Measurements from ENCODE around the gene SPATA45. TPM values are rescaled to one million over a fixed set of nuclear protein-coding genes. Genes with fewer than 3 reads are reported as not detected.

Gene SPATA45
- total and polyA plus RNA-seq, 2 of the 4 experiments (the other 2 are of a cell fraction), result not detected

DNA sequence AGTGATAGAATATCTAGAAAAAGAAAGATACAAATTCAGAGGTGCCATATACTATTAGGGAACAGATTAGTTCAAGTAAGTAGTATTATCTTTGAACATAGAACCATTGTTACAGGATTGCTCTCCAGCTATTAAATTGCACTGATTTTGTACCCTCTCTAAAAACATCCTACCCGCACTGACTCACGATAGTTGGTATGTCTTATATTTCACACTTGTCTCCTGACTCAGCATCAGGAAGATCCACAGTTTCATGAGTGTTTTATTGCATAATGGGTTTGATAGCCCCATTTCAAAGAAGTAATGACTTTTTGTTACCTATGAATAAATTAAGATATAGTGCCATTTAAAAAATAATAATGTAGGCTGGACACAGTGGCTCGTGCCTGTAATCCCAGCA is 49.8 kb downstream of the SPATA45 start:
- H4K20me1 ChIP-seq (ENCODE audit: insufficient read depth, low read length), result no peaks in the 10 kb centered on the region
- H3K27me3 ChIP-seq (ENCODE audit: control insufficient read depth, insufficient read depth, low read length), result no peaks in the 10 kb centered on the region
- H3K4me3 ChIP-seq (ENCODE audit: insufficient read depth, low read depth, low read length), result no peak overlapping the region
- DNase-seq, result peak; percentile 21
- H3K4me2 ChIP-seq (ENCODE audit: low read depth, low read length), result no peak overlapping the region
- WGBS, 2 experiments (ENCODE audit: extremely low coverage in 2 of 2, insufficient read length in 1 of 2), result no CpG with 5 or more reads among the region's 3 CpGs
- H3K56ac ChIP-seq (ENCODE audit: extremely low read depth, insufficient read depth, low read length), result no peak overlapping the region
- H3K14ac ChIP-seq (replicated peaks; ENCODE audit: low read depth, low read length), result no peak overlapping the region
- no peak overlapping the region for H3K4ac ChIP-seq (ENCODE audit: low read depth, low read length)
- CTCF ChIA-PET, result interaction anchor here (0.7 kb wide), 1 partner anchor 198 kb away, joined by 4 read pairs; no protein-coding TSS in a partner anchor
- no peak overlapping the region for H4K8ac ChIP-seq (ENCODE audit: low read depth in 2 of 2, low read length in 2 of 2)
- ATAC-seq (ENCODE audit: low read depth), result no peak
- dilution Hi-C loops (cut with HindIII; ENCODE audit: low sequenced_read_pairs, unreplicated experiment), result no loop called here
- peaks cover 9% of the 10 kb centered on the region; the same call in 1 of the 2 replicates for H3K36me3 ChIP-seq (ENCODE audit: control insufficient read depth, insufficient read depth, low read length)
- H3K9me3 ChIP-seq (ENCODE audit: control insufficient read depth, insufficient read depth, low read length), result no peaks in the 10 kb centered on the region
- intact Hi-C loops (cut with micrococcal nuclease), result no loop called here
- H3K27ac ChIP-seq (ENCODE audit: insufficient read depth, low read length), result no peak overlapping the region
- no peak overlapping the region for H4K5ac ChIP-seq (ENCODE audit: low read depth, low read length)
- H2AFZ ChIP-seq (replicated peaks; ENCODE audit: low read length, poor library complexity), result no peak overlapping the region
- no peak overlapping the region for H3K9ac ChIP-seq (ENCODE audit: low read depth, low read length)
- no peak overlapping the region for H2BK5ac ChIP-seq (ENCODE audit: low read depth, low read length, poor library complexity, severe bottlenecking)
- peaks cover 3% of the 10 kb centered on the region in 2 experiments; a peak in 3 of 4 replicates for H3K79me1 ChIP-seq (ENCODE audit: low read depth in 1 of 2, low read length in 2 of 2)
- TF ChIP-seq, protein P1, sequence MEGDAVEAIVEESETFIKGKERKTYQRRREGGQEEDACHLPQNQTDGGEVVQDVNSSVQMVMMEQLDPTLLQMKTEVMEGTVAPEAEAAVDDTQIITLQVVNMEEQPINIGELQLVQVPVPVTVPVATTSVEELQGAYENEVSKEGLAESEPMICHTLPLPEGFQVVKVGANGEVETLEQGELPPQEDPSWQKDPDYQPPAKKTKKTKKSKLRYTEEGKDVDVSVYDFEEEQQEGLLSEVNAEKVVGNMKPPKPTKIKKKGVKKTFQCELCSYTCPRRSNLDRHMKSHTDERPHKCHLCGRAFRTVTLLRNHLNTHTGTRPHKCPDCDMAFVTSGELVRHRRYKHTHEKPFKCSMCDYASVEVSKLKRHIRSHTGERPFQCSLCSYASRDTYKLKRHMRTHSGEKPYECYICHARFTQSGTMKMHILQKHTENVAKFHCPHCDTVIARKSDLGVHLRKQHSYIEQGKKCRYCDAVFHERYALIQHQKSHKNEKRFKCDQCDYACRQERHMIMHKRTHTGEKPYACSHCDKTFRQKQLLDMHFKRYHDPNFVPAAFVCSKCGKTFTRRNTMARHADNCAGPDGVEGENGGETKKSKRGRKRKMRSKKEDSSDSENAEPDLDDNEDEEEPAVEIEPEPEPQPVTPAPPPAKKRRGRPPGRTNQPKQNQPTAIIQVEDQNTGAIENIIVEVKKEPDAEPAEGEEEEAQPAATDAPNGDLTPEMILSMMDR (conservative IDR thresholded peaks at IDR 0.05; ENCODE audit: low read depth, low read length), result no peak
- TF ChIP-seq SMC3 (IDR thresholded peaks at IDR 0.05; ENCODE audit: low read depth, low read length) (no peak), RAD21 (IDR thresholded peaks at IDR 0.05; ENCODE audit: low read length) (no peak), POLR2A (IDR thresholded peaks at IDR 0.05; ENCODE audit: low read depth, low read length) (no peak), RCOR1 (IDR thresholded peaks at IDR 0.05; ENCODE audit: insufficient replicate concordance, low read length) (no peak), RFX5 (IDR thresholded peaks at IDR 0.05; ENCODE audit: low read depth, low read length) (no peak), CEBPB (IDR thresholded peaks at IDR 0.05; ENCODE audit: low read depth, low read length) (no peak), MAFK (IDR thresholded peaks at IDR 0.05; ENCODE audit: low read depth, low read length) (no peak; the same call in 1 of the 2 replicates), FOS (IDR thresholded peaks at IDR 0.05; ENCODE audit: low read depth, low read length) (no peak), BHLHE40 (IDR thresholded peaks at IDR 0.05; ENCODE audit: low read depth, low read length) (no peak), CHD1 (IDR thresholded peaks at IDR 0.05; ENCODE audit: low read depth, low read length) (no peak), NFE2L2 (IDR thresholded peaks at IDR 0.05; ENCODE audit: low read depth, low read length) (no peak), MXI1 (IDR thresholded peaks at IDR 0.05; ENCODE audit: borderline replicate concordance, low read depth, low read length) (no peak)
- TF ChIP-seq, protein P2, sequence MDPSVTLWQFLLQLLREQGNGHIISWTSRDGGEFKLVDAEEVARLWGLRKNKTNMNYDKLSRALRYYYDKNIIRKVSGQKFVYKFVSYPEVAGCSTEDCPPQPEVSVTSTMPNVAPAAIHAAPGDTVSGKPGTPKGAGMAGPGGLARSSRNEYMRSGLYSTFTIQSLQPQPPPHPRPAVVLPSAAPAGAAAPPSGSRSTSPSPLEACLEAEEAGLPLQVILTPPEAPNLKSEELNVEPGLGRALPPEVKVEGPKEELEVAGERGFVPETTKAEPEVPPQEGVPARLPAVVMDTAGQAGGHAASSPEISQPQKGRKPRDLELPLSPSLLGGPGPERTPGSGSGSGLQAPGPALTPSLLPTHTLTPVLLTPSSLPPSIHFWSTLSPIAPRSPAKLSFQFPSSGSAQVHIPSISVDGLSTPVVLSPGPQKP (IDR thresholded peaks at IDR 0.05; ENCODE audit: borderline replicate concordance, low read depth, low read length), result no peak
- TF ChIP-seq, protein P3, sequence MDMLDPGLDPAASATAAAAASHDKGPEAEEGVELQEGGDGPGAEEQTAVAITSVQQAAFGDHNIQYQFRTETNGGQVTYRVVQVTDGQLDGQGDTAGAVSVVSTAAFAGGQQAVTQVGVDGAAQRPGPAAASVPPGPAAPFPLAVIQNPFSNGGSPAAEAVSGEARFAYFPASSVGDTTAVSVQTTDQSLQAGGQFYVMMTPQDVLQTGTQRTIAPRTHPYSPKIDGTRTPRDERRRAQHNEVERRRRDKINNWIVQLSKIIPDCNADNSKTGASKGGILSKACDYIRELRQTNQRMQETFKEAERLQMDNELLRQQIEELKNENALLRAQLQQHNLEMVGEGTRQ (IDR thresholded peaks at IDR 0.05; ENCODE audit: low read depth, low read length), result no peak
- in situ Hi-C loops (cut with MboI; ENCODE audit: low sequenced_read_pairs), result no loop called here
- POLR2A ChIA-PET (ENCODE audit: unreplicated experiment), result interaction anchor here (0.6 kb wide), 2 partner anchors 38 to 60 kb away, joined by 9 to 12 read pairs; no protein-coding TSS in a partner anchor
- no peak overlapping the region for H3K18ac ChIP-seq (ENCODE audit: low read depth, low read length)
- H2AK5ac ChIP-seq (ENCODE audit: low read depth, low read length), result no peak overlapping the region
- H2AK9ac ChIP-seq (replicated peaks; ENCODE audit: low read depth, low read length, poor library complexity), result no peak overlapping the region
- no peaks in the 10 kb centered on the region for H3K9me1 ChIP-seq (ENCODE audit: insufficient read depth, low read length)
- H2BK15ac ChIP-seq (ENCODE audit: low read depth, low read length), result no peak overlapping the region
- H4K91ac ChIP-seq (ENCODE audit: insufficient read depth, low read depth, low read length), result no peak overlapping the region
- H3K4me1 ChIP-seq (ENCODE audit: control insufficient read depth, insufficient read depth, low read length), result 0 out of 2 replicates have a peak, but pooled peaks cover 2% of the 10 kb centered on the region
- no peak overlapping the region for H3K23ac ChIP-seq (ENCODE audit: low read depth, low read length)
- no TSS peak for BruUV-seq (replicated peaks)
- no peak overlapping the region for H2BK120ac ChIP-seq (ENCODE audit: low read depth, low read length)
- no peak overlapping the region for H2BK20ac ChIP-seq (ENCODE audit: low read depth, low read length)

All from IMR-90 (cell line).